Measurements from ENCODE around the gene DYRK4.

- no peak for TF ChIP-seq CTCF (IDR thresholded peaks at IDR 0.05)
- no peak for TF ChIP-seq POLR2A (IDR thresholded peaks at IDR 0.05)
Measured at GRCh38 chr12:4609071-4609470, 47.1 kb downstream of the DYRK4 start.

All from breast epithelium (tissue), 3 donors.